ENCODE measurements around the gene MTHFD2L.

DNA sequence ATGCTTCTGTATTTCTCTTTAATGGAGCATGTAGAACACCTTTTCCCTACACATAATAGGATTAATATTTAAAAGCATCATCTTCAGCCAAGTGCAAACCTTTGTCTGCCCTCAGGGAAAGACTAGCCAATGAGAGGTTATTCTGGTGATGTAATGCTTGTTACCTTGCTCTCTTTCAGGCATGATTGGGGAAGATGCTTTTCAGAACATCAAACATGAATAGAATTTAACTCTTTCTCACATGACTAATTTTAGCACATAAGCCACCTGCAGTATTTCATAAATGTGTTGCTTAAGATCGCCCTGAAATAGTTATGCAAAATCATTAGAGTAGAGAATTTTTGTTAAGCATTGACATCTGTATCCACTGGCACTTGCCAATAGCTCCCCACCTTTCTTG is 139.6 kb downstream of the MTHFD2L start:
- TF ChIP-seq, protein P1, sequence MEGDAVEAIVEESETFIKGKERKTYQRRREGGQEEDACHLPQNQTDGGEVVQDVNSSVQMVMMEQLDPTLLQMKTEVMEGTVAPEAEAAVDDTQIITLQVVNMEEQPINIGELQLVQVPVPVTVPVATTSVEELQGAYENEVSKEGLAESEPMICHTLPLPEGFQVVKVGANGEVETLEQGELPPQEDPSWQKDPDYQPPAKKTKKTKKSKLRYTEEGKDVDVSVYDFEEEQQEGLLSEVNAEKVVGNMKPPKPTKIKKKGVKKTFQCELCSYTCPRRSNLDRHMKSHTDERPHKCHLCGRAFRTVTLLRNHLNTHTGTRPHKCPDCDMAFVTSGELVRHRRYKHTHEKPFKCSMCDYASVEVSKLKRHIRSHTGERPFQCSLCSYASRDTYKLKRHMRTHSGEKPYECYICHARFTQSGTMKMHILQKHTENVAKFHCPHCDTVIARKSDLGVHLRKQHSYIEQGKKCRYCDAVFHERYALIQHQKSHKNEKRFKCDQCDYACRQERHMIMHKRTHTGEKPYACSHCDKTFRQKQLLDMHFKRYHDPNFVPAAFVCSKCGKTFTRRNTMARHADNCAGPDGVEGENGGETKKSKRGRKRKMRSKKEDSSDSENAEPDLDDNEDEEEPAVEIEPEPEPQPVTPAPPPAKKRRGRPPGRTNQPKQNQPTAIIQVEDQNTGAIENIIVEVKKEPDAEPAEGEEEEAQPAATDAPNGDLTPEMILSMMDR (IDR thresholded peaks at IDR 0.05): no peak
- TF ChIP-seq POLR2A (IDR thresholded peaks at IDR 0.05): no peak

Data from body of pancreas (tissue), 4 donors.